Esophagus muscularis mucosa (tissue), 4 donors: ENCODE measurements around the gene KIN.

Source experiments
- EP300 ChIP-seq: sonication (generic); formaldehyde crosslinking; IDR thresholded peaks from one replicate; pipeline ENCODE4 v1.6.1; 2017; ENCODE audit warnings: antibody characterized with exemption
- POLR2AphosphoS5 ChIP-seq, 2 donors: sonication (generic); formaldehyde crosslinking; IDR thresholded peaks; one replicate each; pipeline ENCODE4 v1.6.1; 2017; ENCODE audit warnings: antibody characterized with exemption in 2 of 2
- TF ChIP-seq, protein P1 (sequence below), 3 experiments: fragments of 200-600 bp in 2 of 3; fragments of 450-650 bp in 1 of 3; sonication (generic) in 2 of 3; IDR thresholded peaks; one replicate each; pipeline ENCODE4 v1.5.1; 2017 to 2019; ENCODE audit warnings: antibody characterized with exemption in 3 of 3, mild to moderate bottlenecking in 2 of 3, moderate library complexity in 1 of 3

DNA sequence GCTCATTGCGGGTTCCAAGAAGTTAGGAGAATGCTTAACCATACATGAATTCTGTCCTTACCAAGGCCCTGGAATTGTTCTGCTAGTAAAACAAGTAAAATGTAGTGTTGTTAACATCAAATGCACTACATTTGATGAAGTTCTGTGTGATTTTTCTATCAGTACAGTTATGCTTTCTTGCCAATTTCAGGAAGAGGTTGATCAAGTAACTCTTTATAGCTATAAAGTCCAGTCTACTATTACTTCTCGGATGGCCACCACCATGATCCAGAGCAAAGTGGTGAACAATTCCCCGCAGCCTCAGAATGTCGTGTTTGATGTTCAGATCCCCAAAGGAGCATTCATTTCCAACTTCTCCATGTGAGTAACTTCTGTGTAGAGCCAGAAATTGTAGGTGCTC, 79.0 kb downstream of the KIN start:
- TF ChIP-seq, protein P1, sequence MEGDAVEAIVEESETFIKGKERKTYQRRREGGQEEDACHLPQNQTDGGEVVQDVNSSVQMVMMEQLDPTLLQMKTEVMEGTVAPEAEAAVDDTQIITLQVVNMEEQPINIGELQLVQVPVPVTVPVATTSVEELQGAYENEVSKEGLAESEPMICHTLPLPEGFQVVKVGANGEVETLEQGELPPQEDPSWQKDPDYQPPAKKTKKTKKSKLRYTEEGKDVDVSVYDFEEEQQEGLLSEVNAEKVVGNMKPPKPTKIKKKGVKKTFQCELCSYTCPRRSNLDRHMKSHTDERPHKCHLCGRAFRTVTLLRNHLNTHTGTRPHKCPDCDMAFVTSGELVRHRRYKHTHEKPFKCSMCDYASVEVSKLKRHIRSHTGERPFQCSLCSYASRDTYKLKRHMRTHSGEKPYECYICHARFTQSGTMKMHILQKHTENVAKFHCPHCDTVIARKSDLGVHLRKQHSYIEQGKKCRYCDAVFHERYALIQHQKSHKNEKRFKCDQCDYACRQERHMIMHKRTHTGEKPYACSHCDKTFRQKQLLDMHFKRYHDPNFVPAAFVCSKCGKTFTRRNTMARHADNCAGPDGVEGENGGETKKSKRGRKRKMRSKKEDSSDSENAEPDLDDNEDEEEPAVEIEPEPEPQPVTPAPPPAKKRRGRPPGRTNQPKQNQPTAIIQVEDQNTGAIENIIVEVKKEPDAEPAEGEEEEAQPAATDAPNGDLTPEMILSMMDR (IDR thresholded peaks at IDR 0.05): no peak
- TF ChIP-seq POLR2AphosphoS5 (IDR thresholded peaks at IDR 0.05): no peak
- no peak for TF ChIP-seq EP300
